HepG2 (cell line): ENCODE results near the gene RHBDD1. TPM values are rescaled to one million over a fixed set of nuclear protein-coding genes. Genes with fewer than 3 reads are reported as not detected.
A peak's percentile ranks its signal among the peaks of the same experiment; 100 is the strongest.

ENCODE experiments used
- CCDC6 ChIP-seq: sonication (generic); formaldehyde crosslinking; IDR thresholded peaks from 2 replicates; pipeline ENCODE4 v1.8.1; 2022; ENCODE audit warnings: mild to moderate bottlenecking, missing genetic modification reagents, moderate library complexity
- ELF1 ChIP-seq: sonication (generic); formaldehyde crosslinking; IDR thresholded peaks from 2 replicates; pipeline ENCODE4 v1.4.0; 2020; ENCODE audit warnings: missing genetic modification reagents
- ETV6 ChIP-seq: sonication (generic); formaldehyde crosslinking; conservative IDR thresholded peaks from 2 replicates; pipeline ENCODE4 v1.4.0; 2020; ENCODE audit warnings: missing genetic modification reagents
- GPBP1L1 ChIP-seq: sonication (generic); formaldehyde crosslinking; IDR thresholded peaks from 2 replicates; pipeline ENCODE4 v1.5.0; 2020; ENCODE audit warnings: mild to moderate bottlenecking, missing genetic modification reagents
- KIAA2018 ChIP-seq: sonication (generic); formaldehyde crosslinking; IDR thresholded peaks from 2 replicates; pipeline ENCODE4 v1.5.0; 2020; ENCODE audit warnings: mild to moderate bottlenecking, missing genetic modification reagents, borderline replicate concordance
- MIXL1 ChIP-seq: IDR thresholded peaks from 2 replicates; pipeline ENCODE4 v1.6.1; 2016
- PPARG ChIP-seq: conservative IDR thresholded peaks from 2 replicates; pipeline ENCODE4 v1.6.1; 2016; ENCODE audit warnings: missing biosample characterization, missing genetic modification reagents
- SYNCRIP ChIP-seq: fragments of 200-400 bp; formaldehyde crosslinking; IDR thresholded peaks from 2 replicates; pipeline ENCODE4 v1.6.1; 2018; ENCODE audit warnings: mild to moderate bottlenecking, low read depth, low read length; ENCODE audit not compliant: insufficient read depth
- TCF12 ChIP-seq, 2 experiments: fragments of 450-650 bp in 1 of 2; sonication (generic) in 1 of 2; formaldehyde crosslinking in 1 of 2; IDR thresholded peaks; 2 replicates each; pipeline versions ENCODE4 v1.6.1 to v1.8.0; 2017 to 2022; ENCODE audit warnings: antibody characterized with exemption in 1 of 2, mild to moderate bottlenecking in 1 of 2, missing genetic modification reagents in 1 of 2, moderate library complexity in 1 of 2
- THAP9 ChIP-seq: sonication (generic); formaldehyde crosslinking; IDR thresholded peaks from 2 replicates; pipeline ENCODE4; 2020; ENCODE audit warnings: missing genetic modification reagents, mild to moderate bottlenecking, borderline replicate concordance
- WIZ ChIP-seq: sonication (generic); formaldehyde crosslinking; IDR thresholded peaks from 2 replicates; pipeline ENCODE4 v1.5.1; 2020; ENCODE audit warnings: mild to moderate bottlenecking, missing genetic modification reagents
- ZFP36L1 ChIP-seq: sonication (generic); formaldehyde crosslinking; IDR thresholded peaks from 2 replicates; pipeline ENCODE4 v1.8.0; 2022; ENCODE audit warnings: mild to moderate bottlenecking, missing genetic modification reagents, moderate library complexity
- ZNF597 ChIP-seq: sonication (generic); formaldehyde crosslinking; IDR thresholded peaks from 2 replicates; pipeline ENCODE4 v1.5.0; 2020; ENCODE audit warnings: missing genetic modification reagents
- ZNF839 ChIP-seq: sonication (generic); formaldehyde crosslinking; IDR thresholded peaks from 2 replicates; pipeline ENCODE4 v1.4.0; 2020; ENCODE audit warnings: missing genetic modification reagents, mild to moderate bottlenecking, borderline replicate concordance
- polyA plus RNA-seq, 8 experiments: library from polyadenylated mRNA; depleted of rRNA in 3 of 8; stranded (reverse) in 7 of 8; unstranded in 1 of 8; fragments of >200 nt; fragmentation: Illumina TruSeq in 4 of 8; extraction: Trizol in 4 of 8; gene quantifications; 2 replicates each; pipeline versions ENCODE4 v1.2.1 to v1.2.3, GENCODE V29; 2011 to 2016; ENCODE audit warnings: low read depth in 4 of 8, missing spikeins in 1 of 8, mixed read lengths in 1 of 8; ENCODE audit not compliant: insufficient read depth in 1 of 8
- total RNA-seq, 5 experiments: library from RNA; depleted of rRNA; stranded (reverse); fragments of >200 nt; fragmentation: Illumina TruSeq; extraction: Trizol; gene quantifications; 2 replicates each; pipeline ENCODE4 v1.2.3, GENCODE V29; 2016; ENCODE audit warnings: low read depth in 1 of 5

The RHBDD1 gene
- total and polyA plus RNA-seq, 2 of the 13 experiments (the other 11 are each of a cell fraction or from before 2014, with no cell fraction given): 8.2 to 9.5 TPM

- TF ChIP-seq KIAA2018: no peak
- TF ChIP-seq SYNCRIP: no peak
- 0 out of 2 replicates have a peak, but pooled peaks have one; percentile 48 for TF ChIP-seq MIXL1 (CRISPR knock-in tag)
- no peak for TF ChIP-seq ZNF839 (CRISPR knock-in tag)
- no peak for TF ChIP-seq CCDC6
- TF ChIP-seq ELF1 (CRISPR knock-in tag): 0 out of 2 replicates have a peak, but pooled peaks have one; percentile 15
- no peak for TF ChIP-seq GPBP1L1
- no peak for TF ChIP-seq ZNF597 (CRISPR knock-in tag)
- TF ChIP-seq ZFP36L1 (CRISPR knock-in tag): no peak
- TF ChIP-seq PPARG (CRISPR knock-in tag): no peak
- TF ChIP-seq ETV6 (CRISPR knock-in tag): no peak
- no peak for TF ChIP-seq TCF12 (IDR thresholded peaks at IDR 0.05)
- TF ChIP-seq TCF12 (CRISPR knock-in tag; IDR thresholded peaks at IDR 0.05): no peak
- no peak for TF ChIP-seq WIZ
- no peak for TF ChIP-seq THAP9 (CRISPR knock-in tag)
Measured at GRCh38 chr2:226802573-226802972, 33.3 kb upstream of the RHBDD1 start (continued).
